DOHH2 (cell line): ENCODE results near the gene UBAP1L.

ENCODE experiments used
- CTCF ChIP-seq: fragments of 200-600 bp; sonication (generic); IDR thresholded peaks from one replicate; pipeline ENCODE4 v1.5.1; 2014; ENCODE audit warnings: antibody characterized with exemption, mild to moderate bottlenecking, low read depth, low read length; ENCODE audit not compliant: poor library complexity, severe bottlenecking
- EZH2phosphoT487 ChIP-seq: fragments of 200-600 bp; sonication (generic); IDR thresholded peaks from 2 replicates; pipeline ENCODE4 v1.6.1; 2017; ENCODE audit warnings: borderline replicate concordance, mild to moderate bottlenecking, antibody characterized with exemption, low read length, moderate library complexity, mixed read lengths

- TF ChIP-seq CTCF (no peak), EZH2phosphoT487 (no peak)
Observed at GRCh38 chr15:65094294-65094995, 20.6 kb downstream of the UBAP1L start.
